NCI-H2171 (cell line): Measurements from ENCODE around the gene MFSD11.
"Not testable (repeated sequence)": the region's sequence is repeated elsewhere in the genome, so short reads cannot be mapped to it uniquely, and the experiment has no call there.

Experiments
- DNase-seq: peaks from one replicate; lab custom pipeline; 2025; lab: John Stamatoyannopoulos, UW

Gene MFSD11

DNA sequence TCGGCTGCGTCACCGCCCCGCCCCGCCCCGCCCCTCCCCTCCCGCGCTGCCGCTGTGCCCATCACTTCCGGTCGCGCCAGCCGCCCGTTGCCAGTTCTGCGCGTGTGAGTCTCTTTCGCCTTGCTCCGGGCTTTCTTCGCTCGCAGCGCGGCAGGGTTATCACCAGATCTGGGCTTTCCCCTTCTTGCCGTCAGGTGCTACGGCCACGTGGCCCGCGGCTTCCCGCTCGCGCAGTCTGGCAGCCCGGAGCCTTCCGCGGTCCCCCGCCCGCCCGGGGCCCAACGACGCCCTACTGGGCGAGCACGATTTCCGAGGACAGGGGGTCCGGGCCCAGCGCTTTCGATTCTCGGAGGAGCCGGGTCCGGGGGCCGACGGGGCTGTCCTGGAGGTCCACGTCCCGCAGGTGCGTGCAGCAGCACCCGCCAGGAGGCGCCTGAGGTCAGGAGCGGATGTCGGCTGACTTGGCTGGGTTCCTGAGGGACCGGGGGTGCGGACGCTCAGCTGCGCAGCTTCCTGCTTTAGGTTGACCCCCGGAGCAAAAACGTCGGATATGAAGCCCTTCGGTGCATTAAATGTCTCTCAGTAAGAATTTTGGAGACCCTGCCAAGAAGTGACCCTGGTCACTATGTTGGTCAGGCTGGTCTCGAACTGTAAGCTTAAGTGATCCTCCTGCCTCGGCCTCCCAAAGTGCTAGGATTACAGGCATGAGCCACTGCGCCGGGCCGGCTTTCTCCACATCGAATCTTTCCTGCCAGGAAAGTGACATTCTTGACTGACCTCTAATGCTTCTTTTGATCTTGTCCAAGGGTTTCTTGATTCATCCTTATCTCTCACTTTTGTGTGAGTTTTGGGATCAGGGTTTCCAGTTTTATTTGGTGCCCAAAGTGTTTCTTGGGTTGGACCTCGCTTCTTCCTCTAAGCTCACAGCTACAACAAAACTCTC is 10.9 kb upstream of the MFSD11 start, which contains the start of gene METTL23:
Gene METTL23, plus strand, starts transcription at position 64 of the 943 bp plus-strand sequence. CDS start 2,872 bp downstream, outside the sequence.
- DNase-seq: peak; percentile 64

DNA sequence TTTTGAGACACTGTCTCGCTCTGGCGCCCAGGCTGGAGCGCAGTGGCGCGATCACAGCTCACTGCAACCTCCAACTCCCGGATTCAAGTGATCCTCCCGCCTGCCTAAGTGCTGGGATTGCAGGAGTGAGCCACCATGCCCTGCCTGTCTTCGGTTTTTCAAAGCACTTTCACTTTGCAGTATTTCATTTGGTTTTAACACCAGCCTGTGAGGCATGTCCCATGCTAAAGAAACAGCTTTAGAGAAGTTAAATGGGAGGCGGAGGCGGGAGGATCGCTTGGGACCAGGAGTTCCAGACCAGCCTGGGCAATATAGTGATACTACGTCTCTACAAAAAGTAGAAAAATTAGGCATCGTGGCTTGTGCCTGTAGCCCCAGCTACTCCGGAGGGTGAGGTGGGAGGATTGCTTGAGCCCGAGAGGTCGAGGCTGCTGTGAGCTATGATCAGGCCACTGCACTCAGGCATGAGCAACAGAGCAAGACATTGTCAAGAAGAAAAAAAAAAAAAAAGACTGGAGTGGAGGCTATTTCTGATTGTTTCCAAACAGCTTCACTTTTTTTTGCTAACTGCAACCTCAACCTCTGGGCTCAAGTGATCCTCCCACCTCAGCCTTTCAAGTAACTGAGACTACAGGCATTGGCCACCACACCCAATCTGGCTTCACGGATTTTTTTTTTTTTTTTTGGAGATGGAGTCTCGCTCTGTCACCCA is 10.0 kb upstream of the MFSD11 start:
- no peak for DNase-seq

DNA sequence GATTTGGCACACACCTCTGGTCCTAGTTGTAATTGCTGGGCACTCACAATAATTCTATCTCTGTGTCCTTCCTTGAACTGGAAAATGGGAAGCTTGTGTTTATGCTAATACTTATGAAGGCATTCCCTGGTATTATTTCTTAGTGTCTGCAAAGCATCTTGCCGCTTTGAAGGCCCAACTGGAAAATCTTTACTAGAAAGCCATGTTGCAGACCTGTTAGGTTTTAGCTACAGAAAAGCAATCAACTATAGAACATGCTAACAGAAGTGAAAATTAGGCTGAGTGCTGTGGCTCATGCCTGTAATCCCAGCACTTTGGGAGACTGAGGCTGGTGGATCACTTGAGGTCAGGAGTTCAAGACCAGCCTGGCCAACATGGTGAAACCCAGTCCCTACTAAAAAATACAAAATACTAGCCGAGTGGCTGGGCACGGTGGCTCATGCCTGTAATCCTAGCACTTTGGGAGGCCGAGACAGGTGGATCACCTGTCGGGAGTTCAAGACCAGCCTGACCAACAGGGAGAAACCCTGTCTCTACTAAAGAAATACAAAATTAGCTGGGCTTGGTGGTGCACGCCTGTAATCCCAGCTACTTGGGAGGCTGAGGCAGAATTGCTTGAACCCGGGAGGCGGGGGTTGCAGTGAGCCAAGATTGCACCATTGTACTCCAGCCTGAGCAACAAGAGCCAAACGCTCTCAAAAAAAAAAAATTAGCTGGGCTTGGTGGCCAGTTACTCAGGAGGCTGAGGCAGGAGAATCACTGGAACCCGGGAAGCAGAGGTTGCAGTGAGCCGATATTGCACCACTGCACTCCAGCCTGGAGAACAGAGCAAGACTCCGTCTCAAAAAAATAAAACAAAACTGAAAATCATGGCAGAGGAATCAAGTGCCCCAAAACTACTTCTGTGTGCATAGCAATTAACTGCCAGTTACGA is 5.9 kb upstream of the MFSD11 start:
- not testable (repeated sequence) for DNase-seq

DNA sequence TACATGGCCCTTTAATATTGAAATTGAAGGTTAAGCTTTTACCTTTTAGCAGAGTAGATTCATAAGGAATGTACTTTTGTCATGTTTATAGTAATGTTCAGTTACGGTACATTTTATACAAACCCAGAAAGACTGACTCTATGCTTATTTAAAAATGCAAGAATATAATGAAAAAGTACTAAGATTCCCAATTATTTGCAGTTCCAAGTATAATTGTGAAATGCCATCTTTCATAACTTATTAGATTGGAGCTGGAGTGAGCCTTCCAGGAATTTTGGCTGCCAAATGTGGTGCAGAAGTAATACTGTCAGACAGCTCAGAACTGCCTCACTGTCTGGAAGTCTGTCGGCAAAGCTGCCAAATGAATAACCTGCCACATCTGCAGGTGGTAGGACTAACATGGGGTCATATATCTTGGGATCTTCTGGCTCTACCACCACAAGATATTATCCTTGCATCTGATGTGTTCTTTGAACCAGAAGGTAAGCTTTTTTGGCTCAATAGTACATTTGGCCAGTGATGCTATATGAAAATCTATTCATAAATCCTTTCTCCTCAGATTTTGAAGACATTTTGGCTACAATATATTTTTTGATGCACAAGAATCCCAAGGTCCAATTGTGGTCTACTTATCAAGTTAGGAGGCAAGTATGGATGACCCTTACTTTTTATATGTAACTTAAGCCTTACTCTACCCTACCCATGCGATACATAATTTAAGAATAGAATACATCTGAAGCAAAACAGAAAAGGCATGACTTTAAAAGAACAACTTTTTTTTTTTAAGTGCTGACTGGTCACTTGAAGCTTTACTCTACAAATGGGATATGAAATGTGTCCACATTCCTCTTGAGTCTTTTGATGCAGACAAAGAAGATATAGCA is 4.9 kb upstream of the MFSD11 start:
- DNase-seq: no peak

DNA sequence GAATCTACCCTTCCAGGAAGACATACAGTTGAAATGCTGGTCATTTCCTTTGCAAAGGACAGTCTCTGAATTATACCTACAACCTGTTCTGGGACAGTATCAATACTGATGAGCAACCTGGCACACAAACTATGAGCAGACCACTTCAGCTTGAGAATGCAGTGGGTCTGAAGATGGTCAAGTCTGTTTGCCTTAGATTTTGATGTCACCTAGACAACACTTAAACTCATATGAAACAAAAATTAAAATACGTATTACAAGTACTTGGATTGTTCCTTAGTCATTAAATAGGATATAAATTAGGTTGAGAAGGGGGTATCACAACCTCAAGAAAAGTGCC is 4.3 kb upstream of the MFSD11 start:
- DNase-seq: no peak

DNA sequence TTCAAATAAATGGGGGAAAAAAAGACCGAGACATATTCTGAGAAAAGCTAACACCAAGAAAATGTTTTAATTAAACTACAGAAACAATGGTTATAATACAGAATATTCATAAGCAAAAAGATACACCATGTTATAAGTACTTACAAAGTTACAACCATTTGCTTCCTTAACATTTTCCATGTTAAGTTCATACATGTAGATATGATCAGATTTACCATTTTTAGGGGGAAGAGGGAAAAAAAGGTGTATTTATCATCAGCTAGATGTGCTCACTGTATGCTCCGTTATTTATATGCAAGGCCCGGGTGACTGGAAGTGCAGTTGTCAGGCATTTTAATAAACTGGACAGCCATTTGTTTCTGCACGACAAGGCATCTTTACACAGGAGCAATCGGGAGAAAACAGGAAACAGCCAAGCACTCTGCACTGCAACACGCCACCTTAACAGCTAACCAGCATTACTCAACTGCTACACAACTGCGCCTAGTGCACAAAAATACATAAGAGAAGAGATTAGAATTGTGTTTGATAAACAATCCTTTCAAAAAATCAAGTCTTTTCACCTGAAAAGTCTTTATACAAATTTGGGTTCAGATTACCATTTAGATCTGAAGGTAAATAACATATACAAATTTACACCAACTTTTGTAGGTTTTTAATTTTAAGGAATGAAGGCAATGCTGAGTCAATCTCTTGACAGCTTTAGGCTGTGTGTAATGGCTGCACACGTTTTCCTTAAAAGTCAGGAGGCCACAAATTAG is 3.7 kb upstream of the MFSD11 start:
- DNase-seq: no peak

GRCh38 chr17:76735006-76735405 is 2.9 kb upstream of the MFSD11 start:
- no peak for DNase-seq

DNA sequence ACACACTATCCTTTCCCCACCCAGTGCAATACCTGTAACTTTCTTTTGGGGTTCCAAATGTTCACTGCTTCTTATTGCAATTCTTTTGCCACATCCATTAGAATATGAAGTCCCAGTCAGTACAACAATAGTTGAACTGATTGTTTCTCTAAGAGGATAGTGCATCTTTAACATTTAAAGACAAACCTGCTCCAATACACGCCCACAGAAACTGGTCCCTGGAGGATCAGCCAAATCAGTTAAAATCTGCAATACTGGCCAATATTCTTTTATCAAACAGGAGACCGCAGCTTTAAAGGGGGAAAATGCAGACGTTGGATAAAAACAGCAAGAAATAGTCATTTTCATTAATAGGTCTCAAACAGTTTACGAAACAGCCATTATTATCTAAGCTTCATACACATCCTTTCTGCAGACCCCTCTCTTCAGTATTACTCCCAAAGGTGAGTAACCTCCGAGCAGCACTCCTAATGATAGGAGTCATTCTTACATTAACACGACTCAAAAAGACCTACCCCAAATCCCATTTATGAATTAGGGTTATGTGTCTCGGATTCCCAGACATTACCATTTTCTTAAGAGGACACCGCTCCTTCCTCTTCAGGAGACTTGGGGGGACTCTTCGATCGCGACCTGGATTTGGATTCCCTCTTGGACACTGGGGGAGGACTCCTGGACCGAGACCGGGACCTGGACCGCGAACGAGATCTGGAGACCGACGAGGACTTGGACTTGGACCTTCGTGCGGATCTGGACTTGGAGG is 2.2 kb upstream of the MFSD11 start:
- no peak for DNase-seq

DNA sequence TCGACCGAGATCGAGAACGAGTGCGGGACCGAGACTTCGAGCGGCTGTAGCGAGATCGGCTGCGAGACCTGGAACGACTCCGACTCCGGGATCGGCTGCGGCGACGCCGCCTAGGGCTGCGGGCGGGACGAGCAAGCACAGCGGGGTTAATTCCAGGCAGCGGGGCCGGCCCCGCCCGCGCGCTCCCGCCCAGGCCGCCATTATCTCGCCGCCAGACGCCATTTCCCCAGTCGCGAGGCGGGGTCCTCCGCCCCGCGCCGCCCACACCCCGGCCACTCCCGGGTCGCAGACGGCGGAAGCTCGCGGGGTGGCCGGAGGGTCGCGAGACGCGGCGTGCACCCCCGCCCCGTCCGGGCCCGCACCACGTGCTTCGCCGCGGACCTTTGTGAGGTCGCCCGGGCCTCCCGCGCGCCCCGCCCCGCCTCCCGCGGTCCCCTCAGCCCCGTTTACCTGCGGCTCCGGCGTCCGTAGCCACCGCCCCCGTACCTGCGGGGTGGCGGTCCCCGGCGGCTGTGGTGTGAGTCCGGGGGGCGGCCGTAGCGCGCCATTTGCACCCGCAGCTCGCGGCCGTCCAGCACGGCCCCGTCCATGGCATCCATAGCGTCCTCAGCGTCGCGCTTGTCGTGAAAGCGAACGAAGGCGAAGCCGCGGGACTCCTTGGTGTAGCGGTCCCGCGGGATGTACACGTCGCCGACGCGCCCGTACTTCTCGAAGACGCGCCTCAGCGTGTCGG is 1.4 kb upstream of the MFSD11 start:
- DNase-seq: peak; percentile 37

DNA sequence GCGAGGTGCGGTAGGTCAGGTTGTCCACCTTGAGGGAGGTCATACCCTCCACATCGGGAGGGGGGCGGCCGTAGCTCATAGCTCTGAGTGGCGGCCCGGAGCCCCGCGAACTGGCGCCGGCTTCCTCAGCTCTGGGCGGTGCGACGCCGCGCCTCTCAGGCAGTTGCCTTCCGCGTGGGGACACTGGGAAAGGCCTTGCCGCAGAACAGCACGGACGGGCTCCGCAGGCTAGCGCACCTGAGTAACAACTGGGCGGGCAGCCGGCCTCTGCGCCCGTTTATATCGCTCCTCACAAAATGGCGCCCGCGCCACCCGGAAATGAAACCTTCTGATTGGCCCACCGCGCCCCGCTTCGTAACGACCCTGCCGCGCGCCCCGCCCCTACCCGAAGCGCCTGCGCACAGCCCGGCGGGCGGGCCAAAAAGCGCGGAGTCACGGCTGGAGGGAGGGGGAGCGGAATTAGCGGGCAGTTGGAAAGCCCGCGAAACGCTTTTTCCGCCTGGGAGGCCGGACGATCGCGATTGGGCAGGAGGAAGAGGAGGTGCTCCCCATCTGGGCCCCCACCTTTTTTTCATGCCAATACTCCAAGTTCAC is 740 bp upstream of the MFSD11 start, which contains the start of gene SRSF2:
Gene SRSF2, minus strand, starts transcription at position 250 of the 594 bp plus-strand sequence. Its CDS starts 171 bp downstream, at position 79.
- peak; percentile 98 for DNase-seq

GRCh38 chr17:76738468-76738850 is 540 bp downstream of the MFSD11 start:
- no peak for DNase-seq

- DNase-seq: not testable (repeated sequence)
Measured at GRCh38 chr17:76739568-76740115, 1.7 kb downstream of the MFSD11 start.

GRCh38 chr17:76740329-76741118 is 2.6 kb downstream of the MFSD11 start:
- DNase-seq: no peak

DNA sequence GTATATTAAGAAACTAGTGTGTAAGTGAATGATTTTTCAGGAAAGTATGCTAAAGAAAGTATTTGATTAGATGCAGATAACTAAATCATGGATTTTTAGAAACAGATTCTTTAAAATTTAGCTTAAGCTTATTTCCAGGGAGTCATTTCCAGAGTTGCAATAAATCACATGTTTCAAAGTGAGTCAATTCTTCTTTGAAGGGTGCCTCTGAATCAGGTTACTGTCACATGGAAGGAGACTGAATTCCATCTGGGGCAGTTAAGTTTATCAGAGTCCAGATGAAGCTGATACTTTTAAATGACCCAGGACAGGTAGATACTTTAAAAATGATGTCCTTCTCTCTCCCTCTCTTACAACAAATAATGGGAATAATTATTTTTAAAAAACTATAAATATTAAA is 5.0 kb downstream of the MFSD11 start:
- no peak for DNase-seq

GRCh38 chr17:76744747-76745146 is 6.8 kb downstream of the MFSD11 start:
- DNase-seq: no peak

DNA sequence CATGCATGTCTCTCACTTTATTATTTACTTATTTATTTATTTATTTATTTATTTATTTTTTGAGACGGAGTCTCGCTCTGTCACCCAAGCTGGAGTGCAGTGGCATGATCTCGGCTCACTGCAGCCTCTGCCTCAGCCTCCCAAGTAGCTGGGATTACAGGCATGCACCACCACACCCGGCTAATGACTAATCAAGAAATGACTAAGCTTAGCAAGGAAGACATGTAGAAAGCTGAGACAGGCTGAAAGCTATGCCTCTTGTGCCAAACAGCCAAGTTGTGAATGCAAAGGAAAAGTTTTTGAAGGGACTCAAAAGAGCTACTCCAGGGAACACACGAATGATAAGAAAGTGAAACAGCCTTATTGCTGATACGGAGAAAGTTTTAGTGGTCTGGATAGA is 7.9 kb downstream of the MFSD11 start:
- not testable (repeated sequence) for DNase-seq

DNA sequence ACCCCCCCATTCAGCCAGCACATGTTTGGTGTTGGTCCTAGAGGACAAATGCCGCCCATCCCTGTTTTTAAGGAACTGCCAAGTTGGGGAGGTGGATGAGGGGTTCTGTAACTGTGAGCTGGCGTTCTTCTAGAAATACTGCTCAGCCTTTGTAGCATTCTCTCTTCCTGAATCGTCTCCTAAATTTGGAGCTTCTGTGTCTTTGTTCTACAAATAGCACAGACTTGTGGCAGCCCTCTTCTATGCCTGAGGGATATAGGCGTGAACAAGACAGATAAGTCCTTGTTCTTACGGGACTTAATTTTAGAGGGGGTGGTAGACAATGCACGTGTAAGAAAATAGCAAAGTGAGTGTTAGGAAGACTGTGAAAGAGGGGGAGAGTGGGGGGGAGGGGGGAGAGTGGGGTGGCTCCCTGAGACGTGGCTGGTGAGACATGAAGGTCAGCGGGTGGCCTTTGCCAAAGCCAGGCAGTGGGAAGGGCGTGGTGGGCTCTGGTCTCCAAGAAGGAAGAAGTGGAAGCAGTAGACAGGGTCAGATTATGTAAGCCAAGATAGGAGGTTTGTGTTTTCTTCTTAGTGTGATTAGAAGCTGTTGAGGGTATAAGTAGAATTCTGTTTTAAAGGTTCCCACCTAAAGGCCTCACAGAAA is 9.9 kb downstream of the MFSD11 start:
- DNase-seq: no peak
